ENCODE measurements around the gene VTN.

GRCh38 chr17:28324267-28324745 lies 45.8 kb downstream of the VTN start:
- TF ChIP-seq EZH2 (IDR thresholded peaks at IDR 0.05; ENCODE audit: borderline replicate concordance, low read depth, low read length, severe bottlenecking) (no peak), CTCF (IDR thresholded peaks at IDR 0.05; ENCODE audit: borderline replicate concordance, extremely low read depth, low read length, poor library complexity, severe bottlenecking) (no peak)

Measured in DND-41 (cell line).